Parathyroid adenoma (tissue), 2 donors: ENCODE measurements around the gene PRKN.

ENCODE experiments used
- H2AFZ ChIP-seq: fragments of 300-600 bp; sonication (generic); one replicate; pipeline ENCODE4 v1.7.0; 2017; ENCODE audit warnings: antibody characterized with exemption, mild to moderate bottlenecking
- H3K27ac ChIP-seq: fragments of 300-600 bp; sonication (generic); one replicate; pipeline ENCODE4 v1.7.0; 2017
- H3K27me3 ChIP-seq: fragments of 300-600 bp; sonication (generic); one replicate; pipeline ENCODE4 v1.7.0; 2017; ENCODE audit warnings: low read length; ENCODE audit not compliant: control insufficient read depth, insufficient read depth
- H3K36me3 ChIP-seq: fragments of 300-600 bp; sonication (generic); one replicate; pipeline ENCODE4 v1.7.0; 2017; ENCODE audit warnings: low read length; ENCODE audit not compliant: control insufficient read depth, insufficient read depth
- H3K4me1 ChIP-seq: fragments of 300-600 bp; sonication (generic); one replicate; pipeline ENCODE4 v1.7.0; 2017; ENCODE audit warnings: control low read depth
- H3K4me2 ChIP-seq: fragments of 300-600 bp; sonication (generic); one replicate; pipeline ENCODE4 v1.7.0; 2017; ENCODE audit warnings: low read length
- H3K4me3 ChIP-seq: fragments of 300-600 bp; sonication (generic); one replicate; pipeline ENCODE4 v1.7.0; 2017; ENCODE audit warnings: low read depth, low read length
- H3K79me2 ChIP-seq: fragments of 300-600 bp; sonication (generic); one replicate; pipeline ENCODE4 v1.7.0; 2017; ENCODE audit warnings: control low read depth
- H3K9ac ChIP-seq: fragments of 300-600 bp; sonication (generic); one replicate; pipeline ENCODE4 v1.7.0; 2017; ENCODE audit warnings: mild to moderate bottlenecking
- H3K9me3 ChIP-seq: fragments of 300-600 bp; sonication (generic); one replicate; pipeline ENCODE4 v1.7.0; 2017; ENCODE audit warnings: low read length; ENCODE audit not compliant: control insufficient read depth
- TF ChIP-seq, protein P1 (sequence below): fragments of 300-600 bp; sonication (generic); IDR thresholded peaks from one replicate; pipeline ENCODE4 v1.7.0; 2017; ENCODE audit warnings: antibody characterized with exemption, mild to moderate bottlenecking
- donor health status: primary hyperparathyroidism.

PRKN gene

DNA sequence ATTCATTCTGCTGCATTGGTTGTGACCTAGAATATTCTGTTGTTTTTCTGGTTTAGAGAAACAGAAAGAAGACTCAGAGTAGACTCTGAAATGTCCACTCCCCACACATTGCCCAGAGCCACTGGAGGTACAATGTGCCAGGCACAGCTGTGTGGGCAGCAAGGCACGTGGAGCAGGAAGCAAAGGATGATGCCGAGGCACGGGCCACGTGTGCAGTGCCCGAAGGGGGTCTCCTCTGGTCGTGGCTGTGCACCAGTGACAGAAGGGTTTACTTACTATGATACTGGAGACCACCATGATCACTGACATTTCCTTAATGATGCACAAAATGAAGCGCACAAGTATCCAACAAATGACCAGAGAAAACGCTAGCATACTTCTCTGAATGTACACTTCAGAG, 488.9 kb downstream of the PRKN start:
- no peak overlapping the region for H3K27ac ChIP-seq
- H3K9ac ChIP-seq = no peak overlapping the region
- H3K79me2 ChIP-seq = no peaks in the 10 kb centered on the region
- no peak overlapping the region for H3K4me2 ChIP-seq
- H3K4me1 ChIP-seq = no peaks in the 10 kb centered on the region
- TF ChIP-seq, protein P1, sequence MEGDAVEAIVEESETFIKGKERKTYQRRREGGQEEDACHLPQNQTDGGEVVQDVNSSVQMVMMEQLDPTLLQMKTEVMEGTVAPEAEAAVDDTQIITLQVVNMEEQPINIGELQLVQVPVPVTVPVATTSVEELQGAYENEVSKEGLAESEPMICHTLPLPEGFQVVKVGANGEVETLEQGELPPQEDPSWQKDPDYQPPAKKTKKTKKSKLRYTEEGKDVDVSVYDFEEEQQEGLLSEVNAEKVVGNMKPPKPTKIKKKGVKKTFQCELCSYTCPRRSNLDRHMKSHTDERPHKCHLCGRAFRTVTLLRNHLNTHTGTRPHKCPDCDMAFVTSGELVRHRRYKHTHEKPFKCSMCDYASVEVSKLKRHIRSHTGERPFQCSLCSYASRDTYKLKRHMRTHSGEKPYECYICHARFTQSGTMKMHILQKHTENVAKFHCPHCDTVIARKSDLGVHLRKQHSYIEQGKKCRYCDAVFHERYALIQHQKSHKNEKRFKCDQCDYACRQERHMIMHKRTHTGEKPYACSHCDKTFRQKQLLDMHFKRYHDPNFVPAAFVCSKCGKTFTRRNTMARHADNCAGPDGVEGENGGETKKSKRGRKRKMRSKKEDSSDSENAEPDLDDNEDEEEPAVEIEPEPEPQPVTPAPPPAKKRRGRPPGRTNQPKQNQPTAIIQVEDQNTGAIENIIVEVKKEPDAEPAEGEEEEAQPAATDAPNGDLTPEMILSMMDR = no peak
- no peak overlapping the region for H2AFZ ChIP-seq
- H3K36me3 ChIP-seq = no peaks in the 10 kb centered on the region
- H3K4me3 ChIP-seq = no peak overlapping the region
- no peaks in the 10 kb centered on the region for H3K27me3 ChIP-seq
- H3K9me3 ChIP-seq = no peaks in the 10 kb centered on the region

DNA sequence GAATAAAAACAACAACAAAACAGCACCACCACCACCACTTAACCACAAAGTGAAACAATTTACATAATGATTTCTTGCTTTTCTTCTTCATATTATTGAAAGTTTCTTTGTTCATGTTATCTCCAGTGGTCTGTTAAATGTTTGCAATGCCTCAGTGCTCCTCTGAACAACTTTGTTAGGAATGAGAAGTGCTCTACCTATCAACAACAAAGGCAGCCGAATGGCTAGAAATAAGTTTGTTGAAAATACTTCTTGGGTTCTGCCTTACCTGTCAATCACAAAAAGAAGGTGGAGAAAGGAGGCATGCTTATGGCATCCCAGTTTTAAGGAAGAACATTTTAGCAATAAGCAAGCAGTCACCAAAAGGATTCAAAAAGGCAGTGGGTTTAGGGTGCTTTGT, 490.2 kb downstream of the PRKN start:
- Histone ChIP-seq H2AFZ (no peak overlapping the region), H3K9ac (no peak overlapping the region), H3K4me3 (no peak overlapping the region), H3K36me3 (no peaks in the 10 kb centered on the region), H3K4me1 (no peaks in the 10 kb centered on the region), H3K27ac (no peak overlapping the region), H3K79me2 (no peaks in the 10 kb centered on the region), H3K4me2 (no peak overlapping the region), H3K9me3 (no peaks in the 10 kb centered on the region), H3K27me3 (no peaks in the 10 kb centered on the region)
- TF ChIP-seq, protein P1 = no peak

DNA sequence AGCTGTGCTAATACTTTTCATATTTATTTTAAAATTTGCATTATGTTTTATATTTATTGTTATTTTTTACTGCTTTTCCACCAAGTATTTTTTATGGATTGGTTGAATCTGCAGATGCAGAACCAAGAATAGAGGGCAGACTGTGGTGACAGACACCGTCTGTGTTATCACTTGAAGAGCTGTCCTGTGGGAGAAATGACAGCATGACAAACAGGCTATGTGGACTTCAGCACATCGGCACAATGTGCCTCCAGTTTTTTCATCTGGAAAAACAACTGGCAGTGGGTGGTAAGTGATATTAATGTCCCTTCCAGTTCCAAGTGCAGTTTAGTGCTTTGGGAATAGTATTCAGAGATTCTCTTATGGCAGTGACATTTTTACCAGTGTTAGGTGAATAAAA, 492.9 kb downstream of the PRKN start:
- H3K4me3 ChIP-seq = no peak overlapping the region
- no peaks in the 10 kb centered on the region for H3K27me3 ChIP-seq
- H3K27ac ChIP-seq = no peak overlapping the region
- no peaks in the 10 kb centered on the region for H3K9me3 ChIP-seq
- H3K4me2 ChIP-seq = no peak overlapping the region
- no peaks in the 10 kb centered on the region for H3K36me3 ChIP-seq
- TF ChIP-seq, protein P1 = no peak
- no peak overlapping the region for H2AFZ ChIP-seq
- no peaks in the 10 kb centered on the region for H3K4me1 ChIP-seq
- no peak overlapping the region for H3K9ac ChIP-seq
- no peaks in the 10 kb centered on the region for H3K79me2 ChIP-seq

DNA sequence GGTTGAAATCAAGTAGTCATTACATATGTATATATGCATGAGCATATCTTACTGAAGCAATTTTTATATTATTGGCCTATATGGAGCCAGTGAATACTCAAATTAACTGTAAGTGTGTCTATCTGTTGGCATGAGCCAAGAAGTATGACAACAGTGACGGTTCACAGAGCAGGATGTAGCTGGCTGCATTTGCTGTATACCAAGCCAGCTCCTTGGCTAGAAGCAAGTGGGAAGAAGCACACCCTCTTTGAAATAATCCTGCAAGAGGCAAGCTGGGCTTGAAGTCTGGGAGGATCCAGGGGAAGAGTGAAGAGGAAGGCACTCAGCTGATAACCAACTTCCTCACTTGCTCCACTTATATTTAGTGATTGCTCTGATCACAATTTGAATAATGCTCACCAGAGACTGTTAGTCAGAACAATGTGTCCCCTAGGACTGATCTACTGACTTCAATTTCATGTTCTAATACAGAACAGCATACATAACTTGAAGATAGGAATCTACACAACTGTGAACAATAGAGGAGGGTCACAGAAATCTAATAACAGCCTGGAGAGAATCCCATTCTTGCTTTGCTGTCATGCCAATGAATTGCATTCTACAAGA, 497.3 kb downstream of the PRKN start:
- H3K4me2 ChIP-seq = no peak overlapping the region
- no peaks in the 10 kb centered on the region for H3K27me3 ChIP-seq
- H3K4me3 ChIP-seq = no peak overlapping the region
- no peak overlapping the region for H3K9ac ChIP-seq
- no peaks in the 10 kb centered on the region for H3K9me3 ChIP-seq
- H3K27ac ChIP-seq = no peak overlapping the region
- H3K36me3 ChIP-seq = no peaks in the 10 kb centered on the region
- H3K79me2 ChIP-seq = no peaks in the 10 kb centered on the region
- no peaks in the 10 kb centered on the region for H3K4me1 ChIP-seq
- TF ChIP-seq, protein P1 = no peak
- H2AFZ ChIP-seq = no peak overlapping the region

DNA sequence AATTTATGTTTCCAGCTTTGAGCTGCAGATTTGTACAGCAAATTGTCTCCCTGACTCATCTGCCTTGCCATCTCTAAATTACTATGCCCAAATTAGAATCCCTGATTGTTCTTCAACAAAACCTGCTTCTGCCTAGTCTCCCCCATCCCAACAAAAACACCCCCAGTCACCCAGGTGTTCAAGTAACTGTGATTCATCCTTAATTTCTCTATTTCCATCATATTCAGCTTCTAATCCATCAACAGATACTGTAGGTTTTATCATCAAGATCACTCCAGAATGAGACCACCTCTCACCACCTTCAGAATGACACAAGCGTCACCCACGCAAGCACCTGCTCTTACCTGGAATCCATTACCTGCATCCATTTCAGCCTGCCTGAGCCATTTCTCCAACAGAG, 498.5 kb downstream of the PRKN start:
- Histone ChIP-seq H3K4me2 (no peak overlapping the region), H3K27me3 (no peaks in the 10 kb centered on the region), H3K79me2 (no peaks in the 10 kb centered on the region), H2AFZ (no peak overlapping the region), H3K4me1 (no peaks in the 10 kb centered on the region), H3K4me3 (no peak overlapping the region), H3K9ac (no peak overlapping the region), H3K36me3 (no peaks in the 10 kb centered on the region), H3K27ac (no peak overlapping the region), H3K9me3 (no peaks in the 10 kb centered on the region)
- TF ChIP-seq, protein P1 = no peak
